ENCODE measurements around the gene DCLRE1C.
A peak's percentile ranks its signal among the peaks of the same experiment; 100 is the strongest.

DCLRE1C gene

DNA sequence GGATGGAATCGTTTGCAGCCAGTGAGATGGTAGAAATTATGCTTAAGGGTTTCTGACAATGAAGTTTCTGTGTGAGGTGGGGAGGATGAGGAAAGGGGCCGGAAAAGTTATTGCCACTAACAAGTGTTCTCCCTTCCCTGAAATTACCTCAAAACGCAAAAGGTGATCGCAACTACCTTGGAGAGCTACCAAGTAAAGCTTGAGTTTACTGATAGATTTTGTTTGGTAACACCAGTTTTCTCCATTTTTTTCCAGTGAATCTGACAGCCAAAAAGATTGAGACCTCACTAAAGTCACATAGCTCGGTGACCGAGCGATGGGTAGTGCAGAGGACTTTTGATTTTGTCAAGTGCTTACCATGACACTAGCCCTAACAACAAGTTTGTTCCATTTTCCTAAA is 73.7 kb downstream of the DCLRE1C start:
- in situ Hi-C loops (cut with HindIII; ENCODE audit: low sequenced_read_pairs): no loop called here

DNA sequence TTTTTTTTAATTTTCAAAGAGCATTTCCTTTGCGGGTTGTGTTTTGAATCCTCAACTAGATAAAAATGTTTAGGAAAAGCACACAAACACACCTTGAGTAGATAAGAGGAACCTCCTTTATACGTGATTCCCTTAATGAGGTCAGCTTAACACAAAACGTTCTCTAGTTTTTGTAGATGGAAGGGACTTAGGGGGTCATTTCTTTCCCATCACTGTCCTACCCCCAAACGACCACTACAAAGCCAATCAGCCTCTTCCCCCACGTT is 74.0 kb downstream of the DCLRE1C start:
- TF ChIP-seq, protein P1, sequence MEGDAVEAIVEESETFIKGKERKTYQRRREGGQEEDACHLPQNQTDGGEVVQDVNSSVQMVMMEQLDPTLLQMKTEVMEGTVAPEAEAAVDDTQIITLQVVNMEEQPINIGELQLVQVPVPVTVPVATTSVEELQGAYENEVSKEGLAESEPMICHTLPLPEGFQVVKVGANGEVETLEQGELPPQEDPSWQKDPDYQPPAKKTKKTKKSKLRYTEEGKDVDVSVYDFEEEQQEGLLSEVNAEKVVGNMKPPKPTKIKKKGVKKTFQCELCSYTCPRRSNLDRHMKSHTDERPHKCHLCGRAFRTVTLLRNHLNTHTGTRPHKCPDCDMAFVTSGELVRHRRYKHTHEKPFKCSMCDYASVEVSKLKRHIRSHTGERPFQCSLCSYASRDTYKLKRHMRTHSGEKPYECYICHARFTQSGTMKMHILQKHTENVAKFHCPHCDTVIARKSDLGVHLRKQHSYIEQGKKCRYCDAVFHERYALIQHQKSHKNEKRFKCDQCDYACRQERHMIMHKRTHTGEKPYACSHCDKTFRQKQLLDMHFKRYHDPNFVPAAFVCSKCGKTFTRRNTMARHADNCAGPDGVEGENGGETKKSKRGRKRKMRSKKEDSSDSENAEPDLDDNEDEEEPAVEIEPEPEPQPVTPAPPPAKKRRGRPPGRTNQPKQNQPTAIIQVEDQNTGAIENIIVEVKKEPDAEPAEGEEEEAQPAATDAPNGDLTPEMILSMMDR (IDR thresholded peaks at IDR 0.05; ENCODE audit: low read depth, low read length): no peak
- H3K4me3 ChIP-seq (ENCODE audit: low read depth, low read length): peak overlapping the region; percentile 64
- in situ Hi-C loops (cut with HindIII; ENCODE audit: low sequenced_read_pairs): no loop called here
- no peak for DNase-seq (ENCODE audit: low read depth, low spot score)

More for the DNA sequence above, 73.7 kb downstream of the DCLRE1C start:
- H3K4me3 ChIP-seq (ENCODE audit: low read depth, low read length): peak overlapping the region; percentile 64
- no peak for DNase-seq (ENCODE audit: low read depth, low spot score)
- TF ChIP-seq, protein P1 (IDR thresholded peaks at IDR 0.05; ENCODE audit: low read depth, low read length): no peak

DNA sequence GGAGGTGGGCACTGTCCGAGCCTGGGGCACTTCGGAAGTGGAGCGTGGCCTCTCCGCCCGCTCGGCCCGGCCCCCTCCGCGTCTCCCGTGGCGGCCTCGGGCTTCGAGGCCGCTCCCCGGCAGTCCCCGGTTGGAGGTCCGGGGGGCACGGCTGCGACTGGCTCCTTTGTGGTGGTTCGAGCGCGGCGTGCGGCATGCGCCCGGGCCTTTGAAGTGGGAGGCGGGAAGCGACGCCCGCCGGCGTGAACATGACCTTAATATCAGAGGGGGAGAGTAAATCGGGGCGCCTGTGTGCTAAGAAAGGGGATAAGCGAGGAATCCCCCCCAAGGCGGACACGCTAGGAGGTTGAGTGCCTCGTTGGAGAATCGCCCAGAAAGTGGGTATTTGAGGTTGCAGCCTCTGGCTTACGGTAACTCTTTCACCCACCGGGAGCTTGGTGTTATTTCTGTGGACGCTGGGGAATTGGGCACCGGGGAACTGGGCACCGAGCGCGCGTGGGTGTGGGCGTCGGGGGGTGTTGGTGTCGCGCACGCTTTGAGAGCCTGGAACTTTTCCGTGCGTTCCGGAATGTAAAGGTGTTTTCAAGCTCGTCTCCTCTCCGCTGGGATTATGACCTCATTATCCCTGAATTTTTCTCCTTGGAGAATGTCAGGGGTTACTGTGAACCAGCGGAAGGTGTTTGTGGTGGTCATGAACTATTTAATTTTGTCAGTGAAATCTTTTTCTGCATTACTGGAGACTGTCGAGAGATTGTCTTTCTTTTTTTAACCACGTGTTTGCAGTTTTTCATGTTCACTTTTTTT is 74.6 kb downstream of the DCLRE1C start:
- in situ Hi-C loops (cut with HindIII; ENCODE audit: low sequenced_read_pairs): no loop called here
- peak overlapping the region; percentile 64 for H3K4me3 ChIP-seq (ENCODE audit: low read depth, low read length)
- TF ChIP-seq, protein P1 (IDR thresholded peaks at IDR 0.05; ENCODE audit: low read depth, low read length): no peak
- no peak for DNase-seq (ENCODE audit: low read depth, low spot score)

DNA sequence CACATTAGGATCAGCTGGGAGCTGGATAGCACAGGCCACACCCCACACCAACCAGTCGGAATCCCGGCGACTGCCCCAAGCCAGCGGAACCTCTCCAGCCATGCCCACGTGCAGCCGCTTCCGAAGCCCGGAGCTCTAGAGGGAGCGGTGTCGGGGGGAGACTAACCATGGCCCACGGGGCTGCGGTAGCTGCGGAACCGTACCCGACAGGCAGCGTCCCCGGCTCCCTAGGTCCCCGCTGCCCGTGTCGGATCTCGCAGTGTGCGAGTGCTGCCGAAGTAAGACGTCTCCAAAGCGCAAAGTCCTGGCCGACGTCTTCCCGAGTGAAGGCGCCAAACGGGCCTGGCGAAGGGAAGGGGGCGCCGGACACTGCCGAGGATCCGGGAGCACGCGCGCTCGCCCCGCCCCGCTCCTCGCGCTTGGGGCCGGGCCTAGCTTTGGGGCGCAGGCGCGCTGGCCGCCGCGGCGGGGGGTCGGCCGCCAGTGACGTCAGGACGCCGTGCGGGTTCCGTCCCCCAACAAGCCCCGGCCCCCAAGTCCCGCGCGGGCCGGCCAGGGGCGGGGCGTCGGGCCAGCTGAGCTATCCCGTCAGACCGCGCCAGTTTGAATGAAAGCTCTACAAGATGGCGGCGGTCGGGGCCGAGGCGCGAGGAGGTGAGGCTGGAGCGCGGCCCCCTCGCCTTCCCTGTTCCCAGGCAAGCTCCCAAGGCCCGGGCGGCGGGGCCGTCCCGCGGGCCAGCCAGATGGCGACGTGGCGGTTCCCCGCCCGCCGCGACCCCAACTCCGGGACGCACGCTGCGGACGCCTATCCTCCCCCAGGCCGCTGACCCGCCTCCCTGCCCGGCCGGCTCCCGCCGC is 75.4 kb downstream of the DCLRE1C start, which contains the start of gene SUV39H2:
TSS of gene SUV39H2 (plus strand) at position 601 of the 858 bp plus-strand sequence. CDS start at position 624, 23 bp downstream.
- peak within 1 kb of the TSS; percentile 93 for H3K4me3 ChIP-seq (ENCODE audit: low read depth, low read length)
- in situ Hi-C loops (cut with HindIII; ENCODE audit: low sequenced_read_pairs): no loop called here
- DNase-seq (ENCODE audit: low read depth, low spot score): peak; percentile 97
- TF ChIP-seq, protein P1 (IDR thresholded peaks at IDR 0.05; ENCODE audit: low read depth, low read length): no peak

DNA sequence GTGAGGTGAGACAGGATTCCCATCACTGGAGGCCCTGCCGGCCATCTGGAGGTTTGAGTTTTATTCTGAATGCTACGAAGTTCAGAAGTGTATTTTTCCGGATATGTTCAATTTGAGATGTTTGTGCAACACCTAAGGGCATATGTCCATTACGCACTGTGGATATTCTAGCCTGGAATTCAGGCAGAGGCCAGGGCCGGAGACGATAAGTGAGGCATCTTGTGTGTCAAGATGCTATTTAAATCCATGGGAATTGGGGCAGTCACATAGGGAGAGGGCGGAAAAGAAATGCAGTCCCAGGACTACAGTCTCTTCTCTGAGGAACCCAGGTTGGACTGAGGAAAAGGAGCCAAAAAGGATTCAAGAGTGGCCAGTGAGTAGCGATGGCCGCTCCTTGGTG is 77.1 kb downstream of the DCLRE1C start:
- TF ChIP-seq, protein P1 (IDR thresholded peaks at IDR 0.05; ENCODE audit: low read depth, low read length): no peak
- no peak overlapping the region for H3K4me3 ChIP-seq (ENCODE audit: low read depth, low read length)
- DNase-seq (ENCODE audit: low read depth, low spot score): no peak
- in situ Hi-C loops (cut with HindIII; ENCODE audit: low sequenced_read_pairs): no loop called here

DNA sequence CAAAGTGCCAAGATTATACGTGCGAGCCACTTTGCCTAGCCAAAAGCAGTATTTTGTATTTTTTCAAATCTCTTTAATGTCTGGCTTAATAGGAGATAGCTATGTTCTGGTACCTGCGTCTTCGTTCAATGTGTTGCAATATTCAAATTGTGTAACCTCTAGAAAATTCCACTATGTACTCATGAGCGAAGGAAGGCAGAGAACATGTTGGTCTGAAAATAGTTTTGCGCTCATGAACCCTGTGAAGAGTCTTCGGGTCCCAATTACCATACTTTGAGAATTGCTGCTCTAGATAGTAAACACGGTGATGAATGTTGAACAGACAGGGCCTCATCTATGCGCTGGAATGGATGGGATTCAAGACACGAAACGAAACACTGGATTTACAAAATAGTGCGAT is 78.0 kb downstream of the DCLRE1C start:
- H3K4me3 ChIP-seq (ENCODE audit: low read depth, low read length): no peak overlapping the region
- TF ChIP-seq, protein P1 (IDR thresholded peaks at IDR 0.05; ENCODE audit: low read depth, low read length): no peak
- DNase-seq (ENCODE audit: low read depth, low spot score): no peak
- in situ Hi-C loops (cut with HindIII; ENCODE audit: low sequenced_read_pairs): no loop called here
